ENCODE measurements around the gene PFKFB2. TPM values are rescaled to one million over a fixed set of nuclear protein-coding genes. Genes with fewer than 3 reads are reported as not detected.

PFKFB2 gene
- total and polyA plus RNA-seq, 2 of the 8 experiments (the other 6 are each of a cell fraction or from before 2014, with no cell fraction given), result 6.7 to 19.1 TPM

GRCh38 chr1:207089627-207090355 lies 36.7 kb downstream of the PFKFB2 start:
- DNase-seq (ENCODE audit: low read depth in 1 of 2, low spot score in 2 of 2) (no peak), FAIRE-seq (no peak)
- peaks cover 0 to 2% (median 0%) of the 10 kb centered on the region in 4 experiments; a peak in 2 of 7 replicates for H3K4me1 ChIP-seq (replicated peaks in 1 of 4; ENCODE audit: control insufficient read depth in 3 of 4, insufficient read depth in 4 of 4, low read length in 3 of 4)
- H3K79me1 ChIP-seq (ENCODE audit: low read depth, low read length), result no peaks in the 10 kb centered on the region
- no peak overlapping the region for H2AFZ ChIP-seq (ENCODE audit: low read length)
- no peaks in the 10 kb centered on the region for H3K27me3 ChIP-seq (replicated peaks in 1 of 4; ENCODE audit: control insufficient read depth in 3 of 4, extremely low read depth in 1 of 4, insufficient read depth in 3 of 4, low read length in 3 of 4)
- H4K91ac ChIP-seq (replicated peaks; ENCODE audit: insufficient read length, low read length), result no peak overlapping the region
- no peak overlapping the region for H2BK120ac ChIP-seq (replicated peaks; ENCODE audit: low read depth, low read length)
- H4K8ac ChIP-seq (ENCODE audit: extremely low read depth, insufficient read depth, low read length), result no peak overlapping the region
- ChIA-PET POLR2A (ENCODE audit: partially characterized antibody) (no interaction called here), CTCF (ENCODE audit: partially characterized antibody) (interaction anchor here (0.9 to 1.7 kb wide), 3 partner anchors 11 to 312 kb away, joined by 3 read pairs; no protein-coding TSS in a partner anchor)
- no peak overlapping the region for H3K9ac ChIP-seq (replicated peaks in 1 of 4; ENCODE audit: extremely low read depth in 1 of 4, low read depth in 3 of 4, low read length in 3 of 4)
- no peak overlapping the region for H2BK12ac ChIP-seq (ENCODE audit: low read depth, low read length)
- H3K27ac ChIP-seq (ENCODE audit: low read depth, low read length), result no peak overlapping the region
- no peak overlapping the region for H3K23ac ChIP-seq (ENCODE audit: insufficient read length)
- H3K4ac ChIP-seq (replicated peaks; ENCODE audit: insufficient read length, low read depth, low read length), result no peak overlapping the region
- no peak overlapping the region for H3K4me2 ChIP-seq (ENCODE audit: insufficient read depth in 1 of 2, low read depth in 2 of 2, low read length in 2 of 2)
- H4K5ac ChIP-seq (ENCODE audit: insufficient read length, low read depth, low read length), result no peak overlapping the region
- H2BK15ac ChIP-seq (ENCODE audit: low read length), result no peak overlapping the region
- 93% methylated on average over 17 of the region's 17 CpGs; no CpG with 5 or more reads in 1 of the 2 experiments for WGBS, 2 experiments (ENCODE audit: extremely low coverage in 1 of 2, insufficient coverage in 1 of 2, insufficient read length in 1 of 2, insufficient replicate concordance in 2 of 2, low coverage in 1 of 2, low lambda C conversion rate in 2 of 2, missing lambda C conversion rate in 1 of 2)
- H3K56ac ChIP-seq (replicated peaks; ENCODE audit: insufficient read length, low read depth, low read length), result no peak overlapping the region
- no peaks in the 10 kb centered on the region for H4K20me1 ChIP-seq (replicated peaks in 1 of 2; ENCODE audit: control insufficient read depth in 1 of 2, insufficient read depth in 2 of 2, low read length in 2 of 2)
- H2BK5ac ChIP-seq (ENCODE audit: low read depth, low read length), result no peak overlapping the region
- H3K36me3 ChIP-seq (ENCODE audit: control insufficient read depth in 2 of 4, insufficient read depth in 4 of 4, low read length in 3 of 4), result no peaks in the 10 kb centered on the region; a peak in 1 of 8 replicates
- no peaks in the 10 kb centered on the region for H3K79me2 ChIP-seq (ENCODE audit: control insufficient read depth in 1 of 2, insufficient read depth in 2 of 2, low read length in 2 of 2)
- no peak overlapping the region for H3K4me3 ChIP-seq (ENCODE audit: extremely low read depth in 1 of 4, insufficient read depth in 2 of 4, low read depth in 3 of 4, low read length in 4 of 4)
- H3K14ac ChIP-seq (ENCODE audit: insufficient read length), result no peak overlapping the region
- H2BK20ac ChIP-seq (ENCODE audit: low read length), result no peak overlapping the region
- H3K23me2 ChIP-seq (ENCODE audit: low read depth, low read length), result no peaks in the 10 kb centered on the region
- H3K9me3 ChIP-seq (ENCODE audit: insufficient read depth in 2 of 2, low read depth in 1 of 2, low read length in 1 of 2), result no peaks in the 10 kb centered on the region
- no peak for TF ChIP-seq KDM4A (IDR thresholded peaks at IDR 0.05; ENCODE audit: low read depth, low read length, severe bottlenecking)
- TF ChIP-seq SIRT6 (IDR thresholded peaks at IDR 0.05; ENCODE audit: low read length), result no peak
- TF ChIP-seq SIX5 (IDR thresholded peaks at IDR 0.05; ENCODE audit: low read depth, low read length), result no peak
- no peak for TF ChIP-seq KDM5A (IDR thresholded peaks at IDR 0.05; ENCODE audit: low read length)
- no peak for TF ChIP-seq TCF12 (IDR thresholded peaks at IDR 0.05; ENCODE audit: low read depth, low read length)
- TF ChIP-seq SP2 (IDR thresholded peaks at IDR 0.05; ENCODE audit: low read length), result no peak
- TF ChIP-seq RBBP5 (IDR thresholded peaks at IDR 0.05; ENCODE audit: borderline replicate concordance, low read depth, low read length), result no peak
- TF ChIP-seq PHF8 (conservative IDR thresholded peaks at IDR 0.05; ENCODE audit: low read depth, low read length), result no peak
- TF ChIP-seq CBX5 (IDR thresholded peaks at IDR 0.05; ENCODE audit: low read depth, low read length), result no peak
- TF ChIP-seq NRF1 (IDR thresholded peaks at IDR 0.05; ENCODE audit: low read depth, low read length), result no peak
- H2AK5ac ChIP-seq (ENCODE audit: low read depth, low read length), result no peak overlapping the region
- H3K18ac ChIP-seq (ENCODE audit: extremely low read depth, low read length), result no peak overlapping the region

All from H1 (cell line).